Neural cell (in vitro differentiated cells): ENCODE measurements around the gene DENND4C.

ENCODE experiments used
- RAD21 ChIP-seq: fragments of 450-650 bp; conservative IDR thresholded peaks from 2 replicates; pipeline ENCODE4 v1.6.1; 2014; ENCODE audit warnings: antibody characterized with exemption, mild to moderate bottlenecking, moderate library complexity
- TF ChIP-seq, protein P1 (sequence below): fragments of 450-650 bp; IDR thresholded peaks from 2 replicates; pipeline ENCODE4 v1.5.1; 2014; ENCODE audit warnings: antibody characterized with exemption, mild to moderate bottlenecking, moderate library complexity; ENCODE audit not compliant: poor library complexity, severe bottlenecking

DNA sequence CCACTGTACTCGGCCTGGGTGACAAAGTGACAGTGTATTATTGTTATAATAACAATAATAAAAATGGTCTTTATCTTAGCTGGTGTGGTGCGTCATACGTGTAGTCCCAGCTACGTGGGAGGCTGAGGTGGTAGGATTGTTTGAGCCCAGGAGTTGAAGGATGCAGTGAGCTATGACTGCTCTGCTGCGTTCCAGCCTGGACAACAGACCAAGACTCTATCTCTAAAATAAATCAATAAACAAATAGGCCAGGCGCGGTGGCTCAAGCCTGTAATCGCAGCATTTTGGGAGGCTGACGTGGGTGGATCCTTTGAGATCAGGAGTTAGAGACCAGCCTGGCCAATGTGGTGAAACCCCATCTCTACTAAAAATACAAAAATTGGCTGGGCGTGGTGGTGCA is 9.2 kb upstream of the DENND4C start:
- TF ChIP-seq, protein P1, sequence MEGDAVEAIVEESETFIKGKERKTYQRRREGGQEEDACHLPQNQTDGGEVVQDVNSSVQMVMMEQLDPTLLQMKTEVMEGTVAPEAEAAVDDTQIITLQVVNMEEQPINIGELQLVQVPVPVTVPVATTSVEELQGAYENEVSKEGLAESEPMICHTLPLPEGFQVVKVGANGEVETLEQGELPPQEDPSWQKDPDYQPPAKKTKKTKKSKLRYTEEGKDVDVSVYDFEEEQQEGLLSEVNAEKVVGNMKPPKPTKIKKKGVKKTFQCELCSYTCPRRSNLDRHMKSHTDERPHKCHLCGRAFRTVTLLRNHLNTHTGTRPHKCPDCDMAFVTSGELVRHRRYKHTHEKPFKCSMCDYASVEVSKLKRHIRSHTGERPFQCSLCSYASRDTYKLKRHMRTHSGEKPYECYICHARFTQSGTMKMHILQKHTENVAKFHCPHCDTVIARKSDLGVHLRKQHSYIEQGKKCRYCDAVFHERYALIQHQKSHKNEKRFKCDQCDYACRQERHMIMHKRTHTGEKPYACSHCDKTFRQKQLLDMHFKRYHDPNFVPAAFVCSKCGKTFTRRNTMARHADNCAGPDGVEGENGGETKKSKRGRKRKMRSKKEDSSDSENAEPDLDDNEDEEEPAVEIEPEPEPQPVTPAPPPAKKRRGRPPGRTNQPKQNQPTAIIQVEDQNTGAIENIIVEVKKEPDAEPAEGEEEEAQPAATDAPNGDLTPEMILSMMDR = no peak
- no peak for TF ChIP-seq RAD21
